HG02763 (cell line): ENCODE data around the gene PRDM11.

ENCODE experiments used
- ATAC-seq: cut with Tn5 transposase; IDR thresholded peaks from one replicate; pipeline ENCODE4 v1.9.1; 2021; ENCODE audit warnings: mild to moderate bottlenecking, moderate library complexity; ENCODE audit not compliant: unreplicated experiment

PRDM11 gene

DNA sequence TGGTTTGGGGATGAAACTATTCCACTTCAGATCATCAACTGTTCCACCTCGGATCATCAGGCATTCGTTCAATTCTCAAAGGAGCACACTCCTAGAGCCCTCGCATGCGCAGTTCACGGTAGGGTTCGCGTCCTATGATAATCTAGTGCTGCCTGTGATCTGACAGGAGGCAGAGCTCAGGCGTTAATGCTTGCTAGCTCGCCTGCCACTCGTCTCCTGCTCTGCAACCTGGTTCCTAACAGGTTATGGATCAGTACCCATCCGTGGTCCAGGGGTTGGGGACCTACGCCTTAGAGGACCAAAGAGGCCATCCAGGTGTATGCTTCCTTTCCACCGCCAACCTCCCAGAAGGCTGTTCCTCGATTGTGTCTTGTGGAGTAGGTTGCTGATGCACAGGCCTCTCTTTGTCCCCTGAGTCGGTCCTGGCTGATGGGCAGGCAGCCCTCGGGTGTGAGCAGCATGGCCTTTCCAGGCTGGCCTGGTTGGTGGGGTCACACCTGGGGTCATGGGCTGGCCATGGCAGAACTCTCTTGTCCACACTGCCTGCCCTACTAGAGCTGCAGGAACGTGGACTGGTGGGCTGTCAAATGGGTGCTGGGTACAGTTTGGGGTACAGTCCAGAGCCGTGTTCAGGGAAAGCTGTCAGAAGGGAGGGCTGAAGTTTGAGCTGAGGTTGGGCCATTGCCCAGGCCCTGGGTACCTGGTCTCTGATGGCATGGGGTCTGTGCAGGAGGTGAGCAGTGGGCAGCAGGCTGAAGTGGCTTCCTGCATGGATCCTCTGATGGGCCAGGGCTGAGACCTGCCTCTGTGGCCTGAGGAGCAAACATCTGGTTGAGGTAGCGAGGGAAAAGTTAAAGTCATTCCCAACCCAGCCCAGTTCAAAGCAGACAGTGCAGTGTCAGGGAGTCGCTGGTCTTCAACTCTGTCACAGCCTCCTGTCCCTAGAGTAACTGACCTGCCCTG lies 11.1 kb downstream of the PRDM11 start:
- ATAC-seq: no peak

DNA sequence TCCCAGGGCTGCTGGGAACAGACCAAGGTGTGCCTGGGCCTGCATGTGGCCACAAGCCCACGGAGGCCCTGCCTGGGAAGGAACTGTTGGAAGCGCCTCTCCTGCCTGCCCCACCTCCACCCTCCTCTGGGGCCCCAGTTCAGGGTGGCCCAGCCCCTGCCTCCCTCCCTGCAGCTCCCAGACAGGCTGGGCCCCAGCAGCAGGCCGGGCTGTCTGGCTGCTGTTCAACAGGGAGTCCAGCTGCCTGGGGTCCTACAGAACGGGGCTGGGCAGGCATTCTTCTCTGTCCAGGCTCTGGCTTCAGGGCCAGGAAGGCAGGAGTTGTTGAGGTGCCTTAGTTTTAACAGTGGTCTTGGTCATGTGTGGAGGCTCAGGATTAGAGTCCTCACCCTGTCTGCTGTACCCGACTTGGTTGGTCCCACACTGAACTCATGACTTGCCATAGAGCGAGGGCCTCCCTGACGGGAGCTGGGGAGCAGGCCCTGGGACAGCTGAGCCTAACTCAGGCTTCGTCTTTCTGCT lies 11.8 kb downstream of the PRDM11 start:
- no peak for ATAC-seq

DNA sequence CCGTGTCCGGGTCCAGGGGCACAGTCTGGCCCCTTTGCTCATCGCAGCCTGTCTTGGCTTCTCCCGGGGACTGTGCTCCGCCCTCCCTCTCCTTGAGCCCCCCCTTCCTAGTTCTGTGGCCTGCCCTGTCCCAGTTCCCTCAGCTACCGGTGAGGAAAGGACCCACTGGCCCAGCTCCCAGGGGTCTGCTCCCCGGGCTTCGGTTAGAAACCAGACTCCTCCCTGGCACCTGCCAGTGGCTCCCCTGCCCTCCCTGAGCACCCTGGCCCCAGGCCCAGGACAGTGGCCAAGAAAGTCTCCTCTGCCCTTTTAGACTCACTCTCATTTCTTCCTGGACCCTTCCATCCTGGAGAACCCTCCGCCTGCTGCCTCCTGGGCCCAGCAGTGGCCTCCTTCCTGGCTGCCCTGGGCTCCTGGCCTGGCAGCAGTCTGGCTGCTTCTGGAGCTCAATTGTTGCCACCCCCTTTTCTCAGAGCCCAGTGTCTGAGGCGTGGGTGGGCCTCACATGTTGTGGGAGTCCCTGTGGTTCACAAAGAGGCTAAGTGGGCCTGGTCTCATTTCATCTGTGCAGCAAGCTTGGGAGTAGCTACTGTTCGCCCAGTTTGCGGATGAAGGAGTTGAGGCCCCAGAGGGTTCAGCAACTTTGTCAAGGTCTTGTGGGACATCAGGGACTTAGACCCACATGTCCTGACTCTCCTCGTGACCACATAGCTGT lies 12.6 kb downstream of the PRDM11 start:
- no peak for ATAC-seq

DNA sequence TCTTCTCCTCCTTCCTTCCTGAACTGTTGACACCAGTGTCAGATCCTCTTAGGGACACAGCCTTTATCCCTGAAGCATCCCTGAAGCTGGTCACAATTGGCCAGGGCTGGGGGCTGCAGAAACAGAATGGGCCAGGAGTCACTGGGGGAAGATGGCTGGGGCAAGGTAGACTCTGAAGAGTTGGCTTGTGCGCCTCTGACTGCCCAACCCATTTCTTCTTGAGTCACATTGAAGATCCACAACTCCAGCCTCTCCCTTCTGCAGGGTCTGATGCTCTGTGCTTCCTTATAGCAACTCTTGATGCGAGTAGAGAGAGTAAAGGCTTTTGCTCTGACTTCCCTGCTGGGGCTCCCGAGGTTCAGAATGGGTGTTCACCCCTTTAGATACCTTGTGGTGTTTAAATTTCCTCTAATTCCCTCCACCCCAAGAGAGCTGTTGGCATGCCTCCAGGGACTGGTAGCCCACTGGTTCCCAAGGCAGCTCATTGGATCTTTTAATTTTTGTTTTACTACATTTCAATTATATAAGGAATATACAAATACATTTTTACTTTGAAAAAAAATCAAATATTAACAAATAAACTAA lies 13.4 kb downstream of the PRDM11 start:
- ATAC-seq: no peak

DNA sequence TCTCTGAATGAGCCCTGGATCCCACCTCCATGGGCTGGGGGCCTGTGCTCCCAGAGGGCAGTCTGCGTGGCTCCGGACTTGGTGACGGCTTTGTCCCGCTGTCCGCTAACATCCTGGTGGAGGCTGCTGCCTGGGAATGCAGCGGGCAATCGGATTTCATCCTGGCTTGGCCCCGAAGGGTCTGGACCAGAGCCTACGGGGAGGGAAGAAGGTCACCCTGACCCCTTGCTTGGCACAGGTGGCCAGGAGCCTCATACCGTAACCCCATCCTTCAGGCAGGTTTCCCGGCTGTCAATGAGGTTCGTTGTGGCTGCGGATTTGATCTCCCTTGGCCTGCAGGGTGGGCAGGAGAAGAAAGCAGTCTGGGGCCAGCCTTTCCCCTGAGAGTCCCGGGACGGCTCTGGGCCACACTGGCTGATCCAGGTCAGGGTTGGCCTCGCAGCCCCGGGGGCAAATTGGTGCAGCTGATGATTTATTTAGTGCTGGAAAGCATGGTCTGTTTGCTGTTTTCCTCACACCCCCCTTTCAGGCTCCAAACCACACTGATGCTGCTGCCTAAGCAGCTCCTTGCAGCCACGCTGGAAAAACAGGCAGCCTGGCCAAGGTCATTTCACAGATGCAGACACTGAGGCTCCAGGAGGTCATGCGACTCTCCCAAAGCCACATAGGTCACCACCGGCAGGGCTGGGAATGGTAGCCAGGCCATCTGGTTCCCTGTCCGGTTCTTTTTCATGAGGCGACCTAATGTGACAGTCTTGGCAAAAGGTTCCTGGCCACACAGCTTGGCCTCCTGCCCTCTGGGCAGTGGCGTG lies 15.0 kb downstream of the PRDM11 start:
- no peak for ATAC-seq

DNA sequence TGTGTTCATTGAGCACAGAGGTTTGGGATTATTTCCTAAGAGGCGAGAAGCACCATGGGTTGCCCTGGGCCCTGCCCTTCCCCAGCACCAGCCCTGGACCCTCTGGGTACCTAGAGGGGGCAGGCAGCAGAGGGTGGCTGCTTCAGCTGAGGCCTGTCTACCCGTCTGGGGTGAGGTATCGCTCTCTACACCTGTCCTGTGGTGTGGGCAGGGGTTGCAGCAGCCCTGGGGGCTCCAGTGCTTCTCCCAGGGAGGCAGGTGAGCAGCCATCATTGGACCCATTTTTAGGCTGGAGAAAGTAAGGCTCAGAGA lies 15.6 kb downstream of the PRDM11 start:
- ATAC-seq: no peak

DNA sequence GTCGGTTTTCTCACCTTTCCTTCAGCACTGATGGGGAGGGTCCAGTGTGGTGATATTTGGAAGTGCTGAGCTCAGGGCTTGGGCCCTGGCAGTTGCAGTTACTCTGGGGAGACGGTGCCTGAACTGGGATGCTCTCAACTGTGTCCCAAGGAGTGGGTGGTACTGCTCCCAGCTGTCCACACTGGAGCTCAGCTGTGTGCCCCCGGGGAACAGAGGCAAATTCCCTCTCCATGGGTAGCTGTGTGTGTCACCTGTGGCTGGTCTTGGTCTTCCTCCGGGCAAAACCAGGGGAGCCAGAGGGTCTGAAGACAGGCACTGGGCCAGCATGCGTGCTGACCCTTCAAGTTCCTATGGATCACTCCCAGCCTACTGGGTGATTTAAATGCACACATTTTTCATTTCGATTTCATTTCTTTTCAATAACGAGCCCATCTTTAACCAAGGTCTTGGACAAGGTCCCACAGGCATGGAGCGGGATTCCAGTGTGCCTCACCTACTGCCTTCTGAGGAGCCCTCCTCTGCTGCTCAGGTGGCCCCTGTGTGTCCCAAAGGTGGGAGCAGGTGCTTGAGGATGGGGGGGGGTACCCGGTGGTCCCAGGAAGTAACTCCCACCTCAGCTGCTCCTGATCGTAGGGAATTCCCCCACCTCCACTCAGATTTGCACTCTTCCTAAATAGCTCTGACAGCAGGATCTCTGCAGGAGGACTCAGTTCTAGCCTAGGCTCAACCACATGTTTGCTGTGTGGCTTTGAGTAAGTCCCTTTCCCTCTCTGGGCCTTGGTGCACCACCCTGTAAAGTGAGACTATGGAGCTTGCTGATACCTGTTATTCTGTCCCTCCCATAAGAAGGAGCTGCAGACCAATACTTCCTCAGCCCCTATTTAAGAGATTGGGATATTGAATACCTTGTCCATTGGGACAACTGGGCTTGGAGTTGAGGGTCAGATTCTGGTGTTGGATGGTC lies 16.8 kb downstream of the PRDM11 start:
- no peak for ATAC-seq

DNA sequence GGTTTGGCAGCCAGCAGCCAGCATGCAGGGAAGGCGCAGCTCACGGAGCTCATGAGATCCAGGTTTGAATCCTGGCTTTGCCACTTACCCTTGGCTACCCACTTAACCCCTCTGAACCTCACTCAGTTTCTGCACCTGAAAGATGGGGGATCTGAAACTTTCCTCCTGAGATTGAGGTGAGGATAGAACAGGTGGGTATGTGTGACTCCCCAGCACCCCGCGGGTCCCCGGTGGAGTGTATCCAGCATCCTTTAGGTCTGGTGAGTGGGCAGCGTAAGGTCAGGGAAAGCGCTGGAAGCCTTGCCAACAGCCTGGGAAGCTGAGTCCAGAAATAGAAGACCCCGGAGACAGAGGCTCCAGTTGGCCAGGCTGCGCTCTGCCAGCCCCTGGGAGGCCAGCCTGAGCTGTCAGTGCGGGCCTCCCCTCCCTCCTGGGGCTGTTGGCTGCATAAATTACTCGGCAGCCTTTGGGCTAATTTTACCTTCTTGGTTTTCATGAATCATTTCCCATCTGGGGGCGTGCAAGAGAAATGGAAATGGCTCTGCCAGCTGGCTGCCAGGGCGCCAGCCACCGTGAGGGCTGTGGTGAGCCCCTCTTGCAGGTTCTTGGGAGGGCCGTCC lies 17.6 kb downstream of the PRDM11 start:
- no peak for ATAC-seq

DNA sequence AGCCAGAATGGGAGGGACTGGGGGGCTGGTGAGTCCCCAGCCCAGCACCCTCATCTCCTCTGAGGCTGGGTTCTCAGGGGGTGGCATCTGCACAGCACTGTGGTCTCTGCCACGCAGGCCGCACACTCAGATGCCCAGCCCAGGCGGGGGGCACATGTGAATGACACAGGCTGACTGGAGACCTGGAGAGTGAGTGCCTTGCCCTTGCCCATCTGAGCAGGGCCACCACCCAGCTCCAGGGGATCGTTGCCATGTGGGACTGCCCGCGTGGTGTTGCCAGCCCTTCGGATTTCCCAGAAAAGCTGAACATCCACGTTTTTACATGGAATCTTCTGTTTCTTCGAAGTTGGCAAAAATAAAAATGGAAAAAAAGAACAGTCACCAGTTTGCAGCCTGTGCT lies 18.9 kb downstream of the PRDM11 start:
- no peak for ATAC-seq

DNA sequence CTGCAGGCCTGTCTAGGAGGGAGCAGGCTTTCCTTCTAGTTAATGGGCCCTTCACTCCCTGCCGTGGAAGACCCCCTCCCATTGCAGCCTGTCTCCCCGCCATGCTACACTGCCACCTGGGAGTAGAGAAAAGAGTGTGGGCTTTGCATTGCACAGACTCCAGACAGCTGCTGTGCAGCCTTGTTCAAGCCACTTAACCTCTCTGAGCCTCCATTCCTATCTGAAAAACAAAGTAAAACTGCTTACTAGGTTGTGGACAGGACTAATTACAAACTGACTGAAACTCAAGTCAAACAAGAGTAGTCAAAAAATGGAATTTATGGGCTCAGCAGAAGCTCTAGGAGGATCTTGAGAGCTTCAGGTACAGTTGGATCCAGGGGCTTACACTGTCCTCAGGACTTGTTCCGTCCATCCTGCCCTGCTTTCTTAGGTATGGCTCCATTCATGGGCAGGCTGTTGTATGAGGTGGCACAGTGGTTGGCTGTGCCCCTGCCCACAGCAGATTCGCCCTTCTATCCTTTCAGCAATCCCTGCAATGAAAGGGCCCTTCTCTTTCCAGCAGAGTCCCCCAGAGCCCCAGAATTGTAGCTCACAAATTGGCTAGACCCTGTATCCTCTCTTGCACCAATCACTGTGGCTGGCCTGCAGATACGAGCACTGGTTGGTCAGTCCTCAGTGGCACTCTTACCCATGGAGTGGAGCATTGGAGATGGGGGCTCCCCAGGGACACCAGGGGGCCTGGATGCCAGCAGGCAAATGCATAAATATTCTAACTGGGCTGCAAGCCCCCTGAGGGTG lies 19.6 kb downstream of the PRDM11 start:
- ATAC-seq: no peak

DNA sequence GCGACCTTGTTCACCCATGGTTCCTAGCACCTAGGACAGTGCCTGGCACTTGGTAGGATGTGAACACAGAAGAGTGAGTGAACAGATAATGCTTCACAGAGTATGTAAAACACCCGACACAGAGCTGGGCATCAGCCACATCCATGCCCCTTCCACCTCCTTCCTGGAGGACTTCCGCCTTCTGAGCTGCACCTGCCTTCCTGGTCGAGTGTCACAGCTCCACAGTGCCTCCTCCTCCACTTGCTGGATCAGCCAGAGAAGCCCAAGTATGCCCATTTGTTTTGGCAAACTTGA lies 20.1 kb downstream of the PRDM11 start:
- ATAC-seq: no peak

DNA sequence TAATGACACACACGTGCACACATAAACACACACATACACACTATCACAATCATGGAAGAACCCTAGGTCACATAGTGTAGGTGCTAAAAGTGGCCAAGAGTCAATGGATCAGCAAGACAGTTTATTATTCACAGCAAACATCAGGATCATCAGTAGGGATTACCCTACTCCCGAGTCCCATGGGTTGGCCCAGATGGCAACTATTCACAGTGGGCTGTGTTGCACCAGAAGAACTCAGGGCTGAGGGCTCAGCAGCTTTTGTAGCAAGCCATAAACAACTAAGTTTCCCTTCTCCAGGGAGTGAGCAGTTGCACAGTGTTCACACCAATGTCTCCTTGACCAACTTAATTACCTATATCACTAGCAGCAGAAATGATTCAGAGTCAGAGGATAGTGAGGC lies 20.8 kb downstream of the PRDM11 start:
- no peak for ATAC-seq

DNA sequence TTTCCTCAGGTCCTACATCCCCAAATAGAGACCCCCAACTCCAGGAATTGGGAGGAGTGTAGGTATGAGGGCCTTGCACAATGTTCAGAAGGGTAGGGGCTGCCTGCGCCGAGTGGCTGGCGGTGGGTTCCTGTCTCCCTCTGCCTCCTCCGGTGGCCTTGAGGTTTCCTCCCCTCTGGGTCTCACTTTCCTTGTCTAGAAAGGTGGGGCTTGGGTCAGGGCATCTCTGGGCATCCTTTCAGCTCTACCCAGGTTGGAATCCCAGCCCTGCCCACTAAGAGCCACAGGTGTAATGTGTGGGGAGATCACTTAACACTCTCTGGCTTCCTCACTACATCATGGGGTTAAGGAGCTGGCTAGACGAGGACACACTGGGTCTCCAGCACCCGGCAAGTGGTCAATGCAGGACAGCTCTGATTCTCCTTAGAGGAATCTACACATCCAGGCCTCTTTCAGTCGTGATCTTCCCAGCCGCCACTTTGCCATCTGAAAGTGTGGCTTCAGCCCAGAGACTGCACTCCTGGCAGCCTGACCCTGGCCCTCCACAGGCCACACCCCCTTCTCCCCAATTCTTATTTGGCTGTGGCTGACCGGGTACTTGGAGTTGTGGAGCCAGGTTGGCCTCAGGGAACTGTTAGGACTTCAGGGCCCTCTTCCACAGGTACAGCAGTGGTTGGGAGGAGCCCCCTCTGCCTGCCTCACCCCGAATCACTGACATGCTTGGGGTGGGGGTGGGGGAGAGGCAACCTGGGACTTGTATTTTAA lies 22.1 kb downstream of the PRDM11 start:
- ATAC-seq: no peak

DNA sequence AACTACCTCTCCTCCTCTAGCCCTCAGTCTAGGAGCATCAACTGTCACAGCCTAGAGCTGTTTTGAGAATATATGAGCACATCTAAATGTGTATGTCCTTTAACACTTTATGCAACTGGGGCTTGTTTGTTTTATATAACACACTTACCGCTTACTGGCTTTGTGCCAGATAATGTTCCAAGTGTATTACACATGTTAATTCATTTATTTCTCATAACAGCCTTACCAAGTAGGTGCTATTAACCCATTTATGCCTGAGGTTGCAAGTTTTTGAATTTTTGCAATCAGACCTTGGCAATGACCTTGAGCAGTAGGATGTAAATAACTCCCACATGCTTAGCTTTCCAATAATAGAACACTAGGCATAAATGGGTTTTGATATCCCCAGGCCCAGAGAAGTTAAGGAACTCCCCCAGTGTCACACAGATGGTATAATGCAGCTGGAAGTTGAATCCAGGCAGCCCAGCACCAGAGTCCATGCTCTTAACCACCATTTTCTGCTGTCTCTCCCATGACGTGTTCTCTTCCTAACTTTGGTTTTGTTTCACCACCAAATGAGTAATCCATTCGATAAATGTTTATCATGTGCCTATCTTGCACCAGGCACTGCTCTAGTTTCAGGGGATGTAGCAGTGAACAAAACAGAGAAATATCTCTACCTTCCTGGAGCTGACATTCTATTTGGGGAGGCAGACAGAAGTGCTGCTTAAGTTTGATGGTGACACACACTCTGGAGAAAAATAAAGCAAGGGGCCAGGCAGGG lies 23.1 kb downstream of the PRDM11 start:
- no peak for ATAC-seq

DNA sequence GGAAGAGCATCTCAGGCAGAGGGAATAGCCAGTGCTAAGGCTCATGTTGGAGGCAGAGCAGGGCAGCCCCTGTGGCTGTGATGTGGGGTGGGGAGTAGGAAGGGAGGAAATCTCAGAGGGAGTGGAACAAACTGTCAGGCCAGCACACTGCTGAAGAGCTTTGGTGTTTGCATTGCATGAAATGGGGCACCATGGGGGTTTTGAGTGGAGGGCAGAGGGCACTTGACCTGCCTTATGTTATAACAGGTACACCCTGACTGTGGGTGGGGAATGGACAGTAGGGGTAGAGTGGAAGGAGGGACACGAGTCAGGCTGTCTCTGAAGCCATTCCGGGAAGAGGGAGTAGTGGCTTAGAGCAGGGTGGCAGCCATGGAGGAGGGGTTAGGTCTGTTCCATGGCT lies 24.0 kb downstream of the PRDM11 start:
- ATAC-seq: no peak

DNA sequence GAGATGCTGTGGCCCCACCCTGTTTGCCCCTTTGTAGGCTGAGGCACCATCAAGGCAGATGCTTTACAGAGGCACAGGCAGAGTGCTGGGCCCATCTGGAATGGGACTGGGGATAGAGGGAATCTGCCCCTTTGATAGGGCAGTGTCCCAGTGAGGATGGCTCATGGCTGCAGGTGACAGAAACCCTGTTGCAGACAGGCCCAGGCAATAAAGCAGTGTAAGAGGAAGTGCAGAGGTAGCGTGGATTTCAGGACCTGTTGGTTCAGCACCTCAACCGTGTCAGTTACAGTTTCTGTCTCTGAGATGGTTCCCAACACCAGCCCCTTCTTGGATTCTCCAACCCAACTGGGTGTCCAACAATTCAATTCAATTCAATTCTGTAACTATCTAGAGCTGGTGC lies 25.1 kb downstream of the PRDM11 start:
- no peak for ATAC-seq

DNA sequence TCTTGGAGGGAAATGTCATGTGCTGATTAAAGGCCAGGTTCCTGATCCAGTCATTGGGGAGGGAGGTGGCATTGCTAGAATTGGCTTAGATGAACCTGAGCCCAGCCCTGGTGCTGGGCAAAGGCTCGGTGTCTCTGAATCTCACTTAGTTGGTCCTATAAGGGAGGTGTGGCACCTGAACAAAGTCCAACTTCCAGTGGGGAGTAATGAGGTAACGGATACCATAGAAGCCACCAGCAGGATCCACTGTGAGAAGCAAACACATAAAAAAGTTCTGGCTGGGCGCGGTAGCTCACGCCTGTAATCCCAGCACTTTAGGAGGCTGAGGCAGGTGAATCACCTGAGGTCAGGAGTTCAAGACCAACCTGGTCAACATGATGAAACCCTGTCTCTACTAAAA lies 26.6 kb downstream of the PRDM11 start:
- no peak for ATAC-seq
